SK-N-SH (cell line): Measurements from ENCODE around the gene CCDC27. TPM values are rescaled to one million over a fixed set of nuclear protein-coding genes. Genes with fewer than 3 reads are reported as not detected.

Source experiments
- CTCF ChIA-PET: fragments of 300-600, 350-600 bp; formaldehyde crosslinking; extraction: SDS; loops from one replicate; lab custom pipeline; 2021; lab: Yijun Ruan, JAX
- POLR2A ChIA-PET: fragments of 350-600 bp; sonication (Branson Sonifier 250); formaldehyde crosslinking; extraction: SDS; loops from one replicate; lab custom pipeline; 2020; ENCODE audit warnings: antibody characterized with exemption, inconsistent platforms; lab: Yijun Ruan, JAX
- DNase-seq: peaks from one replicate; pipeline ENCODE4 v3.0.0; 2012
- H2AFZ ChIP-seq: fragments of 200-600 bp; sonication (generic); 2 replicates; pipeline ENCODE4 v1.8.1; 2016; ENCODE audit warnings: antibody characterized with exemption, mild to moderate bottlenecking, low read depth
- H3F3A ChIP-seq: fragments of 200-600 bp; sonication (generic); replicated peaks from 2 replicates; pipeline ENCODE3; 2016; ENCODE audit warnings: antibody characterized with exemption, mild to moderate bottlenecking; ENCODE audit not compliant: insufficient read depth
- H3K27ac ChIP-seq, 2 experiments: fragments of 200-500 bp in 1 of 2; fragments of 200-600 bp in 1 of 2; sonication (Bioruptor generic) in 1 of 2; sonication (generic), shearing (Covaris generic) in 1 of 2; 2 replicates each; pipeline versions ENCODE4 v1.5.1 to v1.6.1; 2014 to 2016; ENCODE audit warnings: low read depth in 2 of 2, inconsistent platforms in 1 of 2, low read length in 1 of 2, mild to moderate bottlenecking in 1 of 2, mixed read lengths in 1 of 2
- H3K27me3 ChIP-seq: fragments of 200-600 bp; sonication (generic), shearing (Covaris generic); 2 replicates; pipeline ENCODE4 v1.6.1; 2016; ENCODE audit warnings: mixed run types; ENCODE audit not compliant: insufficient read depth
- H3K36me3 ChIP-seq, 2 experiments: fragments of 200-500 bp in 1 of 2; fragments of 200-600 bp in 1 of 2; sonication (Bioruptor generic) in 1 of 2; sonication (generic) in 1 of 2; replicated peaks in 1 of 2; 2 replicates each; pipeline versions ENCODE3 to v1.5.1; 2014 to 2016; ENCODE audit warnings: low read length in 1 of 2, mild to moderate bottlenecking in 1 of 2; ENCODE audit not compliant: insufficient read depth in 2 of 2, control insufficient read depth in 1 of 2
- H3K4me1 ChIP-seq, 2 experiments: fragments of 200-500 bp in 1 of 2; fragments of 200-600 bp in 1 of 2; sonication (Bioruptor generic) in 1 of 2; sonication (generic), shearing (Covaris generic) in 1 of 2; 2 replicates each; pipeline versions ENCODE4 v1.5.1 to v1.6.1; 2014 to 2016; ENCODE audit warnings: low read depth in 1 of 2, low read length in 1 of 2, mixed run types in 1 of 2; ENCODE audit not compliant: insufficient read depth in 2 of 2, control insufficient read depth in 1 of 2
- H3K4me2 ChIP-seq: fragments of 200-600 bp; sonication (generic), shearing (Covaris generic); 2 replicates; pipeline ENCODE4 v1.6.1; 2017; ENCODE audit warnings: mixed run types
- H3K4me3 ChIP-seq, 2 experiments: fragments of 200-500 bp in 1 of 2; fragments of 200-600 bp in 1 of 2; sonication (Bioruptor generic) in 1 of 2; sonication (generic), shearing (Covaris generic) in 1 of 2; 2 replicates each; pipeline versions ENCODE4 v1.5.1 to v1.8.1; 2014 to 2016; ENCODE audit warnings: low read depth in 2 of 2, inconsistent platforms in 1 of 2, low read length in 1 of 2, mild to moderate bottlenecking in 1 of 2, mixed read lengths in 1 of 2, moderate library complexity in 1 of 2
- H3K79me2 ChIP-seq: fragments of 200-600 bp; sonication (generic); 2 replicates; pipeline ENCODE4 v1.8.1; 2017; ENCODE audit warnings: mild to moderate bottlenecking; ENCODE audit not compliant: insufficient read depth
- H3K9ac ChIP-seq: fragments of 200-600 bp; sonication (generic); 2 replicates; pipeline ENCODE4 v1.6.1; 2017; ENCODE audit warnings: mixed run types
- H3K9me2 ChIP-seq: fragments of 200-600 bp; sonication (generic); 2 replicates; pipeline ENCODE4 v1.6.1; 2017; ENCODE audit warnings: mixed run types
- H3K9me3 ChIP-seq: fragments of 200-600 bp; sonication (generic); 2 replicates; pipeline ENCODE4 v1.6.1; 2017; ENCODE audit warnings: mixed run types, mild to moderate bottlenecking, moderate library complexity
- H4K20me1 ChIP-seq: fragments of 200-600 bp; sonication (generic); 2 replicates; pipeline ENCODE4 v1.6.1; 2017; ENCODE audit warnings: mild to moderate bottlenecking, mixed run types; ENCODE audit not compliant: insufficient read depth
- CHD2 ChIP-seq: fragments of 150-350 bp; IDR thresholded peaks from 2 replicates; pipeline ENCODE4 v1.6.1; 2018; ENCODE audit warnings: low read length; ENCODE audit not compliant: partially characterized antibody
- CTCF ChIP-seq: fragments of 200-600 bp; sonication (generic); IDR thresholded peaks from 2 replicates; pipeline ENCODE4 v1.6.1; 2017; ENCODE audit warnings: antibody characterized with exemption, mild to moderate bottlenecking, moderate library complexity
- GABPA ChIP-seq: IDR thresholded peaks from 2 replicates; pipeline ENCODE4 v1.4.0; 2012; ENCODE audit warnings: low read depth, mild to moderate bottlenecking
- GATA2 ChIP-seq: sonication (generic); formaldehyde crosslinking; IDR thresholded peaks from 2 replicates; pipeline ENCODE4 v1.5.0; 2020; ENCODE audit warnings: mild to moderate bottlenecking, missing genetic modification reagents
- MAX ChIP-seq: IDR thresholded peaks from 2 replicates; pipeline ENCODE4 v1.4.0; 2012; ENCODE audit warnings: low read depth
- MEF2A ChIP-seq: IDR thresholded peaks from 2 replicates; pipeline ENCODE4 v1.4.0; 2012; ENCODE audit warnings: low read depth, borderline replicate concordance
- MXI1 ChIP-seq: IDR thresholded peaks from 2 replicates; pipeline ENCODE4 v1.6.1; 2012; ENCODE audit warnings: mild to moderate bottlenecking, low read depth, low read length, improper control_type of control experiment
- NFIC ChIP-seq: IDR thresholded peaks from 2 replicates; pipeline ENCODE4 v1.4.0; 2012; ENCODE audit warnings: borderline replicate concordance
- NRF1 ChIP-seq: IDR thresholded peaks from 2 replicates; pipeline ENCODE4 v1.6.1; 2012; ENCODE audit warnings: low read depth, mild to moderate bottlenecking, low read length
- RAD21 ChIP-seq: IDR thresholded peaks from 2 replicates; pipeline ENCODE4 v1.6.1; 2012; ENCODE audit warnings: mild to moderate bottlenecking, low read length
- TAF1 ChIP-seq: IDR thresholded peaks from 2 replicates; pipeline ENCODE4 v1.6.1; 2012; ENCODE audit warnings: low read depth, mild to moderate bottlenecking, low read length, moderate library complexity, borderline replicate concordance
- TCF12 ChIP-seq: IDR thresholded peaks from 2 replicates; pipeline ENCODE4 v1.4.0; 2012
- ZBTB33 ChIP-seq: IDR thresholded peaks from 2 replicates; pipeline ENCODE4 v1.4.0; 2012; ENCODE audit warnings: low read depth, borderline replicate concordance
- WGBS: methylation state at CpG from one replicate; pipeline ENCODE4 v1.1.6; 2017; ENCODE audit warnings: low lambda C conversion rate; 5-methylcytosine and 5-hydroxymethylcytosine counted together
- polyA plus RNA-seq, 3 experiments: library from polyadenylated mRNA; depleted of rRNA; stranded (reverse); fragments of >200 nt; gene quantifications; 2 replicates each; pipeline ENCODE4 v1.2.3, GENCODE V29; 2012

Gene CCDC27
- polyA plus RNA-seq, 1 of the 3 experiments (the other 2 are of a cell fraction) = not detected

- no peak for TF ChIP-seq CTCF
- TF ChIP-seq MAX = no peak
- TF ChIP-seq GABPA = no peak
- TF ChIP-seq NFIC = no peak
- no peak for TF ChIP-seq RAD21
These were observed 16.1 kb upstream of the CCDC27 start (continued) for GRCh38 chr1:3736131-3736561.

GRCh38 chr1:3736708-3737107, 15.5 kb upstream of the CCDC27 start:
- H3K27ac ChIP-seq = no peak overlapping the region; a peak in 1 of 4 replicates
- CTCF ChIA-PET = interaction anchor here (2.2 kb wide), 1 partner anchor 284 kb away, joined by 5 read pairs; no protein-coding TSS in a partner anchor
- no peaks in the 10 kb centered on the region for H3K9me2 ChIP-seq
- H3K36me3 ChIP-seq = peaks cover 7 to 43% of the 10 kb centered on the region in 2 experiments
- H3K4me2 ChIP-seq = no peak overlapping the region
- H3F3A ChIP-seq = no peaks in the 10 kb centered on the region
- no peaks in the 10 kb centered on the region for H3K27me3 ChIP-seq
- POLR2A ChIA-PET = no interaction called here
- H4K20me1 ChIP-seq = no peaks in the 10 kb centered on the region
- H3K79me2 ChIP-seq = no peaks in the 10 kb centered on the region
- H3K9ac ChIP-seq = no peak overlapping the region
- no peak overlapping the region for H3K4me3 ChIP-seq
- no peaks in the 10 kb centered on the region for H3K9me3 ChIP-seq
- no peak overlapping the region for H2AFZ ChIP-seq
- peaks cover 0 to 21% of the 10 kb centered on the region in 2 experiments; a peak in 1 of 4 replicates for H3K4me1 ChIP-seq
- WGBS = 90% methylated on average over 7 of the region's 14 CpGs
- DNase-seq = no peak
- no peak for TF ChIP-seq MEF2A
- TF ChIP-seq, all 33 proteins: peak for 0

GRCh38 chr1:3738943-3739342, 13.3 kb upstream of the CCDC27 start:
- Histone ChIP-seq H3F3A (no peaks in the 10 kb centered on the region), H3K9me2 (no peaks in the 10 kb centered on the region), H4K20me1 (no peaks in the 10 kb centered on the region), H3K36me3 (peaks cover 7 to 58% of the 10 kb centered on the region in 2 experiments), H2AFZ (no peak overlapping the region), H3K27ac (no peak overlapping the region), H3K9ac (no peak overlapping the region), H3K4me3 (no peak overlapping the region), H3K4me1 (peaks cover 0 to 12% of the 10 kb centered on the region in 2 experiments; a peak in 1 of 4 replicates), H3K79me2 (no peaks in the 10 kb centered on the region), H3K4me2 (no peak overlapping the region), H3K27me3 (no peaks in the 10 kb centered on the region), H3K9me3 (no peaks in the 10 kb centered on the region)
- POLR2A ChIA-PET = no interaction called here
- TF ChIP-seq CTCF = no peak
- TF ChIP-seq GATA2 (CRISPR knock-in tag) = no peak
- TF ChIP-seq TCF12 = no peak
- TF ChIP-seq NRF1 = no peak
- no peak for TF ChIP-seq MXI1
- TF ChIP-seq CHD2 = no peak
- TF ChIP-seq TAF1 = no peak
- no peak for TF ChIP-seq ZBTB33
- 97% methylated on average over 8 of the region's 12 CpGs for WGBS
- no peak for DNase-seq
- CTCF ChIA-PET = interaction anchor here (1.5 to 2.6 kb wide), 2 partner anchors 14 to 18 kb away, joined by 3 to 7 read pairs; no protein-coding TSS in a partner anchor
